CD4-positive, alpha-beta T cell (primary cell): ENCODE measurements around the gene SRPK1. TPM values are rescaled to one million over a fixed set of nuclear protein-coding genes. Genes with fewer than 3 reads are reported as not detected.

Experiments used
- ATAC-seq: fragments of 200-7000 bp; cut with Tn5 transposase; one replicate; pipeline ENCODE4 v1.10.0; 2022; ENCODE audit warnings: mild to moderate bottlenecking; ENCODE audit not compliant: poor library complexity
- CTCF ChIA-PET: fragments of 350-600 bp; sonication (Branson Sonifier 250); formaldehyde crosslinking; loops from one replicate; lab custom pipeline; 2021; ENCODE audit warnings: antibody characterized with exemption, inconsistent platforms; lab: Charles Lee
- POLR2A ChIA-PET: fragments of 350-600 bp; sonication (Branson Sonifier 250); formaldehyde crosslinking; loops from one replicate; lab custom pipeline; 2021; ENCODE audit warnings: antibody characterized with exemption, inconsistent platforms; lab: Charles Lee
- DNase-seq, 14 experiments: peaks; one replicate each; pipeline ENCODE4 v3.0.0-alpha.2; 2013 to 2020; ENCODE audit warnings: mixed read lengths in 2 of 14
- H3K27ac ChIP-seq, 2 donors: one replicate each; pipeline versions ENCODE4 v1.5.1 to v1.7.0; 2013; ENCODE audit warnings: low read length in 2 of 2, low read depth in 1 of 2, mild to moderate bottlenecking in 1 of 2
- H3K27me3 ChIP-seq, 2 experiments: 1 replicate in 1 of 2; 2 replicates in 1 of 2; pipeline versions ENCODE4 v1.6.1 to v1.7.0; 2013; ENCODE audit warnings: low read length in 2 of 2, control low read depth in 1 of 2, mild to moderate bottlenecking in 1 of 2, moderate library complexity in 1 of 2; ENCODE audit not compliant: insufficient read depth in 2 of 2, control insufficient read depth in 1 of 2
- H3K36me3 ChIP-seq: one replicate; pipeline ENCODE4 v1.6.1; 2013; ENCODE audit warnings: low read length, control low read depth; ENCODE audit not compliant: insufficient read depth
- H3K4me1 ChIP-seq: one replicate; pipeline ENCODE4 v1.6.1; 2013; ENCODE audit warnings: low read length, control low read depth; ENCODE audit not compliant: insufficient read depth
- H3K4me3 ChIP-seq: one replicate; pipeline ENCODE4 v1.5.1; 2013; ENCODE audit warnings: mild to moderate bottlenecking, low read length, moderate library complexity
- H3K9me3 ChIP-seq, 2 experiments: 1 replicate in 1 of 2; 2 replicates in 1 of 2; pipeline versions ENCODE4 v1.6.1 to v1.7.0; 2013; ENCODE audit warnings: low read length in 2 of 2, mild to moderate bottlenecking in 2 of 2, control low read depth in 1 of 2, moderate library complexity in 1 of 2; ENCODE audit not compliant: control insufficient read depth in 1 of 2, insufficient read depth in 1 of 2
- H3K27ac Mint-ChIP-seq: one replicate; pipeline ENCODE4 v1.8.0; 2020; ENCODE audit warnings: mixed read lengths
- H3K27me3 Mint-ChIP-seq: one replicate; pipeline ENCODE4 v1.8.0; 2021; ENCODE audit warnings: mixed read lengths
- H3K36me3 Mint-ChIP-seq: one replicate; pipeline ENCODE4 v1.8.0; 2021; ENCODE audit warnings: low read depth, mixed read lengths
- H3K4me1 Mint-ChIP-seq: one replicate; pipeline ENCODE4 v1.8.0; 2021; ENCODE audit warnings: low read depth, mixed read lengths
- H3K4me3 Mint-ChIP-seq: one replicate; pipeline ENCODE4 v1.8.0; 2020; ENCODE audit warnings: mild to moderate bottlenecking, mixed read lengths
- H3K9me3 Mint-ChIP-seq: one replicate; pipeline ENCODE4 v1.8.0; 2020; ENCODE audit warnings: mixed read lengths
- CTCF ChIP-seq: fragments of 200-600 bp; IDR thresholded peaks from one replicate; pipeline ENCODE4 v1.8.0; 2022; ENCODE audit warnings: antibody characterized with exemption, mild to moderate bottlenecking
- intact Hi-C, 2 experiments: fragments of 100-400 bp; cut with DNase I in 1 of 2; cut with micrococcal nuclease in 1 of 2; formaldehyde crosslinking; loops; one replicate each; pipeline versions ENCODE4 v1.15.1 to v1.9.0; 2023 to 2025; cut with DNase I, micrococcal nuclease
- total RNA-seq, 174 experiments: library from RNA in 2 of 174; stranded (reverse) in 2 of 174; gene quantifications; one replicate each; pipeline ENCODE4 v1.2.3 and lab custom pipeline; 2021 to 2026

SRPK1 gene
- total RNA-seq, 2 experiments from 2014 or later: 23.0 to 29.1 TPM

- no peak for TF ChIP-seq CTCF
- H3K27me3 ChIP-seq: no peaks in the 10 kb centered on the region
- no peaks in the 10 kb centered on the region for H3K4me1 Mint-ChIP-seq
- no peaks in the 10 kb centered on the region for H3K4me1 ChIP-seq
- no peak overlapping the region for H3K4me3 ChIP-seq
- ChIA-PET POLR2A (no interaction called here), CTCF (no interaction called here)
- no peak for ATAC-seq
- H3K27ac Mint-ChIP-seq: no peak overlapping the region
- peaks cover 5 to 21% of the 10 kb centered on the region in 2 experiments for H3K9me3 ChIP-seq
- no peak overlapping the region for H3K4me3 Mint-ChIP-seq
- no peaks in the 10 kb centered on the region for H3K27me3 Mint-ChIP-seq
- H3K9me3 Mint-ChIP-seq: peaks cover 2% of the 10 kb centered on the region
- H3K36me3 ChIP-seq: no peaks in the 10 kb centered on the region
- intact Hi-C loops: no loop called here
- H3K36me3 Mint-ChIP-seq: no peaks in the 10 kb centered on the region
- DNase-seq: no peak
- no peak overlapping the region for H3K27ac ChIP-seq
Measured at GRCh38 chr6:35817515-35817914, 103.4 kb downstream of the SRPK1 start.

DNA sequence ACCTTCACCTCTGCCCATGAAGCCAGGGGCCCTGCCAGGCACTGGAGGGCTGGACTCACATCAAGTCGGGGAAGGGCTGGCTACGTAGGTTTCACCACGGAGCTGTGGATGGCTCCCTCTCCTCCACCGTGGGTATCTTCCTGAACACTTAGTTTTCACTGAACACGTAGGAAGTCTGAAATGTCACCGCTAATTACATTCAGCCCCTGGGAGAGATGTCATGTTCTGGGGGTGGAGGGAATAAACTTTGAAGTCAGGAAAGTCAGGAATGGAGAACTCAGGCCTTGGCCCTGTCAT, 109.3 kb downstream of the SRPK1 start:
- ATAC-seq: no peak
- intact Hi-C loops: no loop called here
- H3K4me1 Mint-ChIP-seq: no peaks in the 10 kb centered on the region

DNA sequence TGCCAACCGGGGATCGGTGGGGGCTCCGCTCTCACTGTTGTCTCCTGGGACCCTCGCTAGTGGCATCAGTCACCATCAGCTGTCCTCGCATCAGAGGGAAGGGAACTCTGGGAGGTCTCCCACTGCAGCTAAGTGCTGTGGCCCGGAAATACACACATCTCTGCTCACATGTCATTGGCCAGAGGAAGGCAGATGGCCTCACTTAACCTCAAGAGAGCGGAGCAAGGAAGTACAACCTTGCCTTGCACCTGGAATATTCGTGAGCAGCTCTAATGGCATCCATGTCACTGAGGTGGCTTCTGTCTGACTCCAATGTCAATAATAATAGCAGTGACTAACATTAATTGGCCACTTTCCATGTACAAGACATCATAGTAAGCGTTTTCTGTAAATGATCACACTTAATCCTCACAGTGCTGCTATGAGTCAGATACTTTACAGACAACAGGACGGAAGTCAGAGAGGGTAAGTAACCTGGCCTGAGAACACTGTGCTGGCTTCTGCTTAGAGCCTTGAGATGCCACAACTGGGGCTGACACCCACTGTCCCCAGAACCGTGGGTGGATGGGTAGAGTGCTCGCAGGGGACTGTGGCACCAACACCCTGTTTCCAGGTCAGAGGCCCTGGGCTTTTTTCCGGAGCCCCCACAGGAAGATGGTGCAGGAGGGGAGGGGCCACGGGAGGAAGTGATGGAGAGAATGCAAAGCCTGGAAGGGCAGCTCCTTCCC, 109.8 kb downstream of the SRPK1 start:
- ChIA-PET POLR2A (no interaction called here), CTCF (no interaction called here)
- peaks cover 0 to 11% of the 10 kb centered on the region in 2 experiments for H3K9me3 ChIP-seq
- no peak overlapping the region for H3K27ac Mint-ChIP-seq
- ATAC-seq: no peak
- no peaks in the 10 kb centered on the region for H3K9me3 Mint-ChIP-seq
- peaks cover 3% of the 10 kb centered on the region for H3K4me1 ChIP-seq
- no peak overlapping the region for H3K4me3 ChIP-seq
- H3K4me3 Mint-ChIP-seq: no peak overlapping the region
- no peaks in the 10 kb centered on the region for H3K36me3 ChIP-seq
- no peaks in the 10 kb centered on the region for H3K4me1 Mint-ChIP-seq
- peaks cover 27% of the 10 kb centered on the region for H3K27me3 Mint-ChIP-seq
- no peaks in the 10 kb centered on the region for H3K36me3 Mint-ChIP-seq
- no peak for TF ChIP-seq CTCF
- no peak for DNase-seq
- H3K27me3 ChIP-seq: peaks cover 6 to 16% of the 10 kb centered on the region in 2 experiments
- H3K27ac ChIP-seq: no peak overlapping the region
- intact Hi-C loops: no loop called here

More for the DNA sequence above, 109.3 kb downstream of the SRPK1 start:
- POLR2A ChIA-PET: no interaction called here
- DNase-seq: no peak
- no peak overlapping the region for H3K4me3 Mint-ChIP-seq
- H3K27ac Mint-ChIP-seq: no peak overlapping the region
- Histone ChIP-seq H3K4me1 (peaks cover 3% of the 10 kb centered on the region), H3K4me3 (no peak overlapping the region), H3K27me3 (peaks cover 5 to 10% of the 10 kb centered on the region in 2 experiments), H3K9me3 (peaks cover 0 to 16% of the 10 kb centered on the region in 2 experiments), H3K36me3 (no peaks in the 10 kb centered on the region), H3K27ac (no peak overlapping the region)
- CTCF ChIA-PET: no interaction called here
- no peaks in the 10 kb centered on the region for H3K36me3 Mint-ChIP-seq
- H3K9me3 Mint-ChIP-seq: no peaks in the 10 kb centered on the region
- H3K27me3 Mint-ChIP-seq: peaks cover 22% of the 10 kb centered on the region
- no peak for TF ChIP-seq CTCF
